CD4-positive, alpha-beta T cell (primary cell): ENCODE measurements around the gene RAPGEF5. TPM values are rescaled to one million over a fixed set of nuclear protein-coding genes. Genes with fewer than 3 reads are reported as not detected.

ENCODE experiments used
- ATAC-seq: fragments of 200-7000 bp; cut with Tn5 transposase; one replicate; pipeline ENCODE4 v1.10.0; 2022; ENCODE audit warnings: mild to moderate bottlenecking; ENCODE audit not compliant: poor library complexity
- CTCF ChIA-PET: fragments of 350-600 bp; sonication (Branson Sonifier 250); formaldehyde crosslinking; loops from one replicate; lab custom pipeline; 2021; ENCODE audit warnings: antibody characterized with exemption, inconsistent platforms; lab: Charles Lee
- POLR2A ChIA-PET: fragments of 350-600 bp; sonication (Branson Sonifier 250); formaldehyde crosslinking; loops from one replicate; lab custom pipeline; 2021; ENCODE audit warnings: antibody characterized with exemption, inconsistent platforms; lab: Charles Lee
- DNase-seq, 14 experiments: peaks; one replicate each; pipeline ENCODE4 v3.0.0-alpha.2; 2013 to 2020; ENCODE audit warnings: mixed read lengths in 2 of 14
- H3K27ac ChIP-seq, 2 donors: one replicate each; pipeline versions ENCODE4 v1.5.1 to v1.7.0; 2013; ENCODE audit warnings: low read length in 2 of 2, low read depth in 1 of 2, mild to moderate bottlenecking in 1 of 2
- H3K27me3 ChIP-seq, 2 experiments: 1 replicate in 1 of 2; 2 replicates in 1 of 2; pipeline versions ENCODE4 v1.6.1 to v1.7.0; 2013; ENCODE audit warnings: low read length in 2 of 2, control low read depth in 1 of 2, mild to moderate bottlenecking in 1 of 2, moderate library complexity in 1 of 2; ENCODE audit not compliant: insufficient read depth in 2 of 2, control insufficient read depth in 1 of 2
- H3K36me3 ChIP-seq: one replicate; pipeline ENCODE4 v1.6.1; 2013; ENCODE audit warnings: low read length, control low read depth; ENCODE audit not compliant: insufficient read depth
- H3K4me1 ChIP-seq: one replicate; pipeline ENCODE4 v1.6.1; 2013; ENCODE audit warnings: low read length, control low read depth; ENCODE audit not compliant: insufficient read depth
- H3K4me3 ChIP-seq: one replicate; pipeline ENCODE4 v1.5.1; 2013; ENCODE audit warnings: mild to moderate bottlenecking, low read length, moderate library complexity
- H3K9me3 ChIP-seq, 2 experiments: 1 replicate in 1 of 2; 2 replicates in 1 of 2; pipeline versions ENCODE4 v1.6.1 to v1.7.0; 2013; ENCODE audit warnings: low read length in 2 of 2, mild to moderate bottlenecking in 2 of 2, control low read depth in 1 of 2, moderate library complexity in 1 of 2; ENCODE audit not compliant: control insufficient read depth in 1 of 2, insufficient read depth in 1 of 2
- H3K27ac Mint-ChIP-seq: one replicate; pipeline ENCODE4 v1.8.0; 2020; ENCODE audit warnings: mixed read lengths
- H3K27me3 Mint-ChIP-seq: one replicate; pipeline ENCODE4 v1.8.0; 2021; ENCODE audit warnings: mixed read lengths
- H3K36me3 Mint-ChIP-seq: one replicate; pipeline ENCODE4 v1.8.0; 2021; ENCODE audit warnings: low read depth, mixed read lengths
- H3K4me1 Mint-ChIP-seq: one replicate; pipeline ENCODE4 v1.8.0; 2021; ENCODE audit warnings: low read depth, mixed read lengths
- H3K4me3 Mint-ChIP-seq: one replicate; pipeline ENCODE4 v1.8.0; 2020; ENCODE audit warnings: mild to moderate bottlenecking, mixed read lengths
- H3K9me3 Mint-ChIP-seq: one replicate; pipeline ENCODE4 v1.8.0; 2020; ENCODE audit warnings: mixed read lengths
- CTCF ChIP-seq: fragments of 200-600 bp; IDR thresholded peaks from one replicate; pipeline ENCODE4 v1.8.0; 2022; ENCODE audit warnings: antibody characterized with exemption, mild to moderate bottlenecking
- intact Hi-C, 2 experiments: fragments of 100-400 bp; cut with DNase I in 1 of 2; cut with micrococcal nuclease in 1 of 2; formaldehyde crosslinking; loops; one replicate each; pipeline versions ENCODE4 v1.15.1 to v1.9.0; 2023 to 2025; cut with DNase I, micrococcal nuclease
- total RNA-seq, 174 experiments: library from RNA in 2 of 174; stranded (reverse) in 2 of 174; gene quantifications; one replicate each; pipeline ENCODE4 v1.2.3 and lab custom pipeline; 2021 to 2026

Gene RAPGEF5
- total RNA-seq, 2 experiments from 2014 or later: 0.17 TPM; not detected in 1

GRCh38 chr7:22400150-22400814 is 43.3 kb upstream of the RAPGEF5 start:
- H3K9me3 ChIP-seq: no peaks in the 10 kb centered on the region
- peaks cover 11% of the 10 kb centered on the region for H3K4me1 ChIP-seq
- H3K36me3 ChIP-seq: no peaks in the 10 kb centered on the region
- no peak overlapping the region for H3K27ac ChIP-seq
- POLR2A ChIA-PET: no interaction called here
- H3K27me3 Mint-ChIP-seq: no peaks in the 10 kb centered on the region
- H3K27me3 ChIP-seq: no peaks in the 10 kb centered on the region
- DNase-seq: no peak
- H3K4me3 Mint-ChIP-seq: no peak overlapping the region
- peaks cover 13% of the 10 kb centered on the region for H3K4me1 Mint-ChIP-seq
- H3K4me3 ChIP-seq: no peak overlapping the region
- TF ChIP-seq CTCF: no peak
- no peak for ATAC-seq
- no peaks in the 10 kb centered on the region for H3K36me3 Mint-ChIP-seq
- no peak overlapping the region for H3K27ac Mint-ChIP-seq
- CTCF ChIA-PET: no interaction called here
- H3K9me3 Mint-ChIP-seq: no peaks in the 10 kb centered on the region
- intact Hi-C loops: no loop called here

GRCh38 chr7:22399546-22399945 is 42.6 kb upstream of the RAPGEF5 start:
- no peak overlapping the region for H3K4me3 Mint-ChIP-seq
- DNase-seq: no peak
- H3K36me3 Mint-ChIP-seq: no peaks in the 10 kb centered on the region
- Histone ChIP-seq H3K4me3 (no peak overlapping the region), H3K4me1 (peaks cover 11% of the 10 kb centered on the region), H3K27ac (no peak overlapping the region), H3K9me3 (no peaks in the 10 kb centered on the region), H3K27me3 (no peaks in the 10 kb centered on the region), H3K36me3 (no peaks in the 10 kb centered on the region)
- peaks cover 13% of the 10 kb centered on the region for H3K4me1 Mint-ChIP-seq
- TF ChIP-seq CTCF: no peak
- intact Hi-C loops: no loop called here
- H3K27me3 Mint-ChIP-seq: no peaks in the 10 kb centered on the region
- no peak for ATAC-seq
- ChIA-PET CTCF (no interaction called here), POLR2A (no interaction called here)
- H3K9me3 Mint-ChIP-seq: no peaks in the 10 kb centered on the region
- H3K27ac Mint-ChIP-seq: no peak overlapping the region

GRCh38 chr7:22399091-22399490 is 42.1 kb upstream of the RAPGEF5 start:
- no peak overlapping the region for H3K4me3 ChIP-seq
- H3K27me3 Mint-ChIP-seq: no peaks in the 10 kb centered on the region
- TF ChIP-seq CTCF: no peak
- H3K4me3 Mint-ChIP-seq: no peak overlapping the region
- peaks cover 11% of the 10 kb centered on the region for H3K4me1 ChIP-seq
- H3K27me3 ChIP-seq: no peaks in the 10 kb centered on the region
- no peak for DNase-seq
- ChIA-PET CTCF (no interaction called here), POLR2A (no interaction called here)
- ATAC-seq: no peak
- no peak overlapping the region for H3K27ac ChIP-seq
- H3K9me3 Mint-ChIP-seq: no peaks in the 10 kb centered on the region
- H3K4me1 Mint-ChIP-seq: peaks cover 13% of the 10 kb centered on the region
- intact Hi-C loops: no loop called here
- no peaks in the 10 kb centered on the region for H3K36me3 Mint-ChIP-seq
- no peaks in the 10 kb centered on the region for H3K36me3 ChIP-seq
- no peak overlapping the region for H3K27ac Mint-ChIP-seq
- H3K9me3 ChIP-seq: no peaks in the 10 kb centered on the region
